GM10847 (cell line): Measurements from ENCODE around the gene PEX16.

Experiments used
- POLR2A ChIP-seq: IDR thresholded peaks from 2 replicates; pipeline ENCODE4 v1.6.1; 2011; ENCODE audit not compliant: insufficient read length; ENCODE audit errors: extremely low read depth

PEX16 gene

DNA sequence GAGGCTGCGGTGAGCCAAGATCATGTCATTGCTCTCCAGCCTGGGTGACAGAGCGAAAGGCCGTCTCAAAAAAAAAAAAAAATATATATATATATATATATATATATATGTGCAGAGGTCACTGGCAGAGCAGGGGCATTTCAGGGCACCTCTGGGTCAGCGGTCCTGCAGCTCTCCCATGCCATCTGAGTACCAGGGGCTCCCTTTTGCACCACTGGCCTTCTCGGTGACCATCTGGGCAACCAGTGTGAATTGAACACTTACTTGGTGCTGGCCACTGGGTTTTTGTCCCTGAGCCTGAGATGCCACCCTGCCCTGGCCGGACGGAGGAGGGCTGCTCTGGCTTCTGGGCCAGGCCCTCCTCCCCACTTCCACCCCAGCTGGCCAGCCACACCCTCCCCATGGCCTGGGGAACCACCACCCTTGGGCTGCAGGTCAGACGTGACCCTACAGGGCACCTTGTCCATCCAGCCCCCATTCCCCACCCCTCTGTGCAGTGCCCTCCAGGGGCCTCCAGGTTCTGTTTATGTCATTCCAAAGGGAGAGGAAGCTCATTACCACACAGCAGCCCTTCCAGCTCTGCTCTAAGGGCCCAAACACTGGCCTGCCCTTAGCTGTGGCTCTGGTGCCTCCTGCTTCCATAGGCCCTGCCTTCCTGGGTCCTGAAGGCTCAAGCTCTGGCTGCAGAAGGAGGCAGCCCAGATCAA is 22.0 kb downstream of the PEX16 start:
- TF ChIP-seq POLR2A, result no peak

DNA sequence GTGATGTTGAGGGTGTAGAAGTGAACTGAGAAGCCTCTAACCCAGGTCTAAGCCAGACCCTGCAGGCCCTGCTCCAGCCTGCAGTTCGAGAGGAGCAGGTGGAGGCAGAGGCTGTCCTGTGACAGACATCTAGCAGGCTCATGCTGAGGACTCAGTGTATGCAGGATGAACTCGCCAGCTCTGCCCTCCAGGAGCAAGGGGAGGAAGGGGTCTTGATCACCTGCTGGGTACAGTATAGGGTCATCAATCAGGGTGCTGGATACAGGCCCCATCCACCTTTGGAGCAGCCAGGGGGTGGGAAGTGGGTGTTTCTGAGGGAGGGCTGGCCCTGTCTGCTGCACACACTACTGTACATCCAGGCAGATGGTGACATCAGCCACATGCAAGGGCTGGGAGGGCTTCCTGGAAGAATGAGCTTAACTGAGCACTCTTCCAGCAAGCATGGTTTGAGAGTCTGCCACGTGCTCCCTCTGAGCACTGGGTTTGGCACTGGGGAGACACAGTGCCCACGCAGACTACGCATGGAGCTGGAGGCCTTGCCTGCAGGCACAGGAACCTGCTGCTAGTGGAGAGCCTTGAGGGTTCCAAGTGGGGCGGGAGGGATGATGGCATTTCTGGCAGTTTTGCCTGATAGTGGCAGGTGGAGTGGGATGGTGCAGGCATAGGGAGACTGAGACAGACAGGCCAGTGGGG is 23.0 kb downstream of the PEX16 start:
- TF ChIP-seq POLR2A, result no peak

DNA sequence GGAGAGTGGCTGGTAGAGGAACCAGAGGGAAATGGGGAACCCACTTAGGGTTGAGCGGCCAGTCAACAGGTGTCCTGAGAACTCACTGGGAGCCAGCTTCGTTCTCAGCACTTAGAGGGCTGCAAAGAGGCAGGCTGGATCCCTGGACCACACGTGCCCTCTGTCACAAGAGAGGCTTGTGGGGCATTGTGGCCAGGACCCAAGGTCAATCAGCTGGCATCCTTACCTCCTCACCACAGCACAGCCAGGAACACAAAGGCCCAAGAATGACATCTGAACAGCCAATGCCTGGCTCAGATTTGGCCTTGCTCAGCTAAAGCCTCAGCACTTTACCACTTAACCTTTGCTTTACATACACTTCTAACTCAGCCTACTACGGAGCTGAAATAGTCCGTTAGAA is 24.8 kb downstream of the PEX16 start:
- no peak for TF ChIP-seq POLR2A

GRCh38 chr11:45890886-45891550 is 26.7 kb downstream of the PEX16 start:
- TF ChIP-seq POLR2A, result no peak

- no peak for TF ChIP-seq POLR2A
Observed at GRCh38 chr11:45889966-45890365, 27.7 kb downstream of the PEX16 start.

- TF ChIP-seq POLR2A, result no peak
Observed at GRCh38 chr11:45889555-45889954, 28.1 kb downstream of the PEX16 start.

GRCh38 chr11:45887587-45887986 is 30.1 kb downstream of the PEX16 start:
- TF ChIP-seq POLR2A, result no peak

GRCh38 chr11:45886816-45887520 is 30.7 kb downstream of the PEX16 start:
- TF ChIP-seq POLR2A, result no peak

GRCh38 chr11:45885921-45886721 is 31.6 kb downstream of the PEX16 start:
- no peak for TF ChIP-seq POLR2A

GRCh38 chr11:45885274-45885920 is 32.3 kb downstream of the PEX16 start, which contains the start of gene MAPK8IP1:
Gene MAPK8IP1 (plus strand): TSS chr11:45885651. CDS start chr11:45885821, 170 bp downstream.
- TF ChIP-seq POLR2A, result no peak

DNA sequence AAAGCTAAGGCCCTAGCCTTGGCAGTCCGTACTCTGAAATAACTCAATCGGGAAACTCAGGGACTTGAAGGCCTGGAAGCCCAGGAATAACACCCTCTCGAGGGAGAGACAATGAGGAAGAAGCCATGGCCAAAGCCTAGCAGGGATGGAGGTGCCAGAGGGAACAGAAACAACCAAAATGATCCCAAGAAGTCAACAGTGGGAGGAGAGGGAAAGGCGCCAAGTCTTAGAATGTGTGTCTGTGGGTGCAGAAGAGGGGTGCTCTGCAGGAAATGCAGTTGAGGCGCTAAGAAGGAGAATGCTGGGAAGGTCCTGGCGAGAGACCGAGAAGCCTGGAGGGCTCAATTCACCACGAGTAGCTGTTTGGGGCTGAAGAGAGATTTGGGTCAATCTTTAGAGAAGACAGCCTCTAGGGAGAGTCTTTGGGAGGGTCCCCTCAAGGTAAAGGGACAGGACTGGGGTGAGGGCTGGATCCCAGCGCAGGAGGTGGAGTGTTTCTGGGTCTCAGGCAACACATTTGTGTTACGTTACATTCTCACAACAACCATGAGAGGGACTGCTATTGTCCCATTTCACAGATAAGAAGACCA is 33.0 kb downstream of the PEX16 start:
- no peak for TF ChIP-seq POLR2A

GRCh38 chr11:45881708-45882368 is 35.8 kb downstream of the PEX16 start:
- TF ChIP-seq POLR2A, result no peak
